Embryonic facial prominence (tissue), 1 donor: Measurements from ENCODE around the gene ACAD9.

Source experiments
- DNase-seq: peaks from one replicate; pipeline ENCODE4 v3.0.0-alpha.2; 2016; ENCODE audit errors: extremely low spot score

The ACAD9 gene

GRCh38 chr3:128935922-128936321 is 56.5 kb downstream of the ACAD9 start:
- DNase-seq, result no peak

GRCh38 chr3:128936341-128936740 is 56.9 kb downstream of the ACAD9 start:
- no peak for DNase-seq

DNA sequence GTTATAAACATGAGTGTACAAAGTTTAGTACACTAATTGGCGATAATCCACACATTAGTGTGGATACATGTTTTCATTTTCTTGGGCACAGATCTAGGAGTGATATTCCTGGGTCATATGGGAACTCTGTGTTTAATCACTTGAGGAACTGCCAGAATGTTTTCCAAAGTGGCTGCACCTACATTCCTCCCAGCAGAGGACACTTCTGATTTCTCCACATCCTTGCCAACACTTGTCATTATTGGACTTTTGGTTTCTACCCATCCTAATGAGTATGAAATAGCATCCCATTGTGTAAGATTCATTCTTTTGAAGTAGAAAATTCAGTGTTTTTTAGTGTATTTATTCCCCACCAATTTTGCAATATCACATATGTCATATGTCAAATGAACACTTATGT is 60.8 kb downstream of the ACAD9 start:
- no peak for DNase-seq

DNA sequence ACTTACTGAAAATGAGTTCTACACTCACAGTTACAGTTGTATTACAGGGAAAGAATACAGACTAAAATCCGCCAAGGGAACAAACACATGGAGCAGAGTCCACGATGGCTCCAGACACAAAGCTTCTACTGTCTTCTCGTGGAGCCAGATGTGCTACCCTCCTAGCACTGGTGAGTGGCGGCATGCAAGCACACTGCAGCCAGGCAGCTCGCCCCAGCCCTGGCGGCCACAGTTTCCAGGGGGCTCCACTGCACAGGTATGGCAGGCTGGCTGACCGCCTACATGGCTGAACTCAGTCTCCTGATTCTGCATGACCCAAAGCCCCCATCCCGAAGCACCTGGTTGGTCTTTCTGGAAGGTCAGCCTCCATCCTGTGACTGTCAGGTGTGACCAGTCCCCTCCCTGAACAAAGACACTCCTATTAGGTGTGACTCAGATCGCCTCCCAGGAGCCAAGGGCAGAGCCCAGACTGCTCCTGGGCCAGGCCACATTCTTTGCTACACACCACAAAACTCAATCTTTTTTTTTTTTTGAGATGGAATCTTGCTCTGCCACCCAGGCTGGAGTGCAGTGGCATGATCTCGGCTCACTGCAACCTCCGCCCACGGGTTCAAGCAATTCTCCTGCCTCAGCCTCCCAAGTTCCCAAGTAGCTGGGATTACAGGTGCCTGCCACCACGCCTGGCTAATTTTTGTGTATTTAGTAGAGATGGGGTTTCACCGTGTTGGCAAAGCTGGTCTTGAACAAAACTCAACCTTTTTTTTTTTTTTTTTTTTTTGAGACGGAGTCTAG is 62.9 kb downstream of the ACAD9 start:
- no peak for DNase-seq

DNA sequence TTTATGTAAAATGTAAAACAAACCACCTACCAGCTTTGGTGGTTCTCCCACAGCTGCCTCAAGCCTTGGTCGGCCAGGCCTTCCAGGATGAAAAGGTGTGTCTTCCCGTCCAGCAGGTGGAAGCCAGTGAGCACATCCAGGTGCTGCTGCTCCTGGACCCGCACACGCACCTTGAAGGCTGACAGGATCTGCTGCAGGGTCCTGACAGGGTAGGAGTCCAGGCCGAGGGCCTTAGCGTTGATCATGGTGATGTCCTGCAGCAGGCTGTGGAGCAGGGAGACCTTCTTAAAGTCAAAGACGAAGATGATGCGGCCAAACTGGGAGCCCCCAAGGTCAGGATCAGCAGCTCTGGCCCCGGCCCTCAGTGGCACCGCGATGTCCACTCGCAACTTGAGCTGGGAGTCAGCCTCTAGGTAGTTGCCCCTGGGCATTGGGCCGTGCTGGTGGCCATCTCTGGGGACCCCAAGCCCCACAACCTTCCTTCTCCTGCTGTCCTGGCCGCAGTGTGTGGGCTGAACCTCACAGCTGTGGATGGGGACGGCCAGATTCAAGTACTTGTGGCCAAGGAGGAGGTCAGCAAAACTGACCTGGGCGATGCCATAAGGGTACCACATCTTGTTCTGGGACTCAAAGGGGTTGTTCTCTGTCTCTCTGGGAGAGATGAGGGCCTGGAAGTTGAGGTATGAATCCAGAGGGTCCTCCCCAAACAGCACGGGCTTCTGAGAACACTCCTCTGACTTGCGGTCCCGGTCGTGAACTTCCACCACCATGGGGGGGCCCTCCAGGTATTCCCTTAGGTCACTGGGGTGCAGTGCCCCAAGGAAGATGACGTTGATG is 65.8 kb downstream of the ACAD9 start:
- DNase-seq, result no peak

GRCh38 chr3:128945878-128946175 is 66.4 kb downstream of the ACAD9 start:
- no peak for DNase-seq

- DNase-seq, result no peak
These were observed 67.0 kb downstream of the ACAD9 start for GRCh38 chr3:128946411-128946810.

DNA sequence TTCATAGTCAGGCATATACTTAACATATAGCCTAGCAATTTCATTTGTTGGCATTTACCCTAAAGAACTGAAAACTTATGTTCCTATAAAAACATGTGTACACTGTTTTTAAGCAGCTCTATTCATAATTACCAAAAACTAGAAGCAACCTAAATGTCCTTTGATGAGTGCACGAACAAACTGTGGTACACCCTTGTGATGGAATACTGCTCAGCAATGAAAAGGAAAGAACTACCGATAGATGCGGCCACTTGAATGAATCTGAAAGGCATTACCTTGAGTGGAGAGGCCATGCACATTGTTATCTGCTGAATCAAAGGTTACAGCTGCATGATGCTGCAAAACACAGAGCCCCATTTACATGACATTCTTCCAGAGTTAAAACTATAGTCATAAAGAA is 69.7 kb downstream of the ACAD9 start:
- DNase-seq, result no peak

- no peak for DNase-seq
These were observed 71.0 kb downstream of the ACAD9 start for GRCh38 chr3:128950223-128950938.

DNA sequence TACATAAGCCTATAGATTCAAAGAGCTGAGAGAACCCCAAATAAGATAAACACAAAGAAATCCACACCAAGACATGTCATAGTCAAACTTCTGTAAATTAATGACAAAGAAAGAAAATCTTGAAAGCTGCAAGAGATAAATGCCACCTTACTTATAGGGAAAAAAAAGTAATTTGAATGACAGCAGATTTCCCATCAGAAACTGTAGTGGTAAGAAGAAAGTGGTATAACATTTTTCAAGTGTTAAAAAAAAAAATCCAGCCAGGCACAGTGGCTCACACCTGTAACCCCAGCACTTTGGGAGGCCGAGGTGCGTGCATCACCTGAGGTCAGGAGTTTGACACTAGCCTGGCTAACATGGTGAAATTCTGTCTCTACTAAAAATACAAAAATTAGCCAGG is 77.0 kb downstream of the ACAD9 start:
- no peak for DNase-seq
